Measurements from ENCODE around the gene CDC23.
A peak's percentile ranks its signal among the peaks of the same experiment; 100 is the strongest.
"Not testable (repeated sequence)": the region's sequence is repeated elsewhere in the genome, so short reads cannot be mapped to it uniquely, and the experiment has no call there.

CDC23 gene

DNA sequence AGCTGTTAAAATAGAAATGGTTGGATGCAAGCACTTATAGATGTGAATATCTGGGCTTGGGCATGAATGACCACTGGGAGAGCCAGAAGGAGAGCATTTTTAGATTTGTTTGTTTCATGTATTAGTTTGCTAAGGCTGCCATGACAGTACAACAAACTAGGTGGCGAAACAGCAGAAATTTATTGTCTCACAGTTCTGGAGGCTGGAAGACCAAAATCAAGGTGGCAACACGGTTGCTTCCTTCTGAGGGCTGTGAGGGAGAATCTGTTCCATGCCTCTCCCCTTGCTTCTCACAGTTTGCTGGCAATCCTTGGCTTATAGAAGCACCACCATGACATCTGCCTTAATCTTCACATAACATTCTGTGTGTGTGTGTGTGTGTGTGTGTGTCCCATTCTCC, 20.2 kb upstream of the CDC23 start:
- no peaks in the 10 kb centered on the region for H3K36me3 Mint-ChIP-seq (ENCODE audit: low read depth)
- H3K27ac Mint-ChIP-seq: no peak overlapping the region

DNA sequence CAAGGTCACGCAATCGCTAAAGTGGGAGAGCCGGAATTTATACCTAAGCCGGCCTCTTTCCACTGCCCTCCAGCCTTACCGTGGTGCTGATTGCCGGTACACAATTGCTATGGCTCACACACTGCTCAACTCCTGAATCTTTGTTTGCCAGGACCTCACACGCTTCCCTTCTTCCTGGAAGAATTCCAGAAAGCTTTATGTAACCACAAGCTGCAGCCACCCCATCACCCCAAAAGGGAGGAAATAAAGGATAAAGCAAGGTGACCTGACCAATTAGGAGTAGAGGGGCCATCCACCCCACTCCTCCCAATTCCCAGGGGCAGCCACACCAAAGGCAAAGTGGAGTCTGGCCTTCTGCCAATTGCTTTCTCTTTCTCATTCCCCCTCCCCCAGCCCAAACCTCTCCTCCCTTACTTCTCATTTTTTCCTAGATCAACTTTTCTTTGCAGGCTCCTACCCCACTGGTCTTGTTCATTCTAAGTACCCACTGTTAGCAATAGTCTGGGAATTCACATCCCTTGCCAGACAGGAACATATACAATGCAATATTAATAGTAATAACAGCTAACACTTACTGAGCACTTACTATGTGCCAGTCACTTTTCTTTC, 18.0 kb upstream of the CDC23 start:
- no peaks in the 10 kb centered on the region for H3K36me3 Mint-ChIP-seq (ENCODE audit: low read depth)
- no peaks in the 10 kb centered on the region for H3K9me3 Mint-ChIP-seq
- peaks cover 17% of the 10 kb centered on the region for H3K27me3 Mint-ChIP-seq
- H3K4me3 Mint-ChIP-seq: no peak overlapping the region
- no peak overlapping the region for H3K27ac Mint-ChIP-seq
- no peaks in the 10 kb centered on the region for H3K4me1 Mint-ChIP-seq (ENCODE audit: low read depth)

More for the DNA sequence above, 20.2 kb upstream of the CDC23 start:
- Mint-ChIP-seq H3K27me3 (peaks cover 21% of the 10 kb centered on the region), H3K9me3 (no peaks in the 10 kb centered on the region), H3K4me3 (no peak overlapping the region), H3K4me1 (ENCODE audit: low read depth) (no peaks in the 10 kb centered on the region)

DNA sequence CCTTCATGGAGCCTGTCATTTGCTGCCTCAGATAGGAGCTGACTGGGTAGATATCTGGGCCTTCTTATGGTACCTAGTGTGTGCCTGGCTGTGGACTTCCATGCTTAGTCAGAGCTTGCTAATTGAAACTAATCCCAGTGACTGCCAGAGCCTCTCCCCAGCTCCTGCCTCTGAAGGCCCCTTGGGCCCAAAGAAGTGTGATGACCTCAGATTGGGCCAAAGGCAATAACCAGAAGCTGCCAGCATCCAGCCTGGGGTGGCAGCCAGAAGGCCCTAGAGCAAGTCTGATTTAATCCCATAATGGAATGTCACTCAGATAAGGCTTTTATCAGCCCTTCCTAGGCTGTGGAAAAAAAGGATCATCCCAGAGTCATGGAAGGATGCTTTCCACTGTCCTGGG, 17.1 kb upstream of the CDC23 start:
- Mint-ChIP-seq H3K4me3 (no peak overlapping the region), H3K36me3 (ENCODE audit: low read depth) (no peaks in the 10 kb centered on the region), H3K27ac (no peak overlapping the region), H3K9me3 (no peaks in the 10 kb centered on the region), H3K4me1 (ENCODE audit: low read depth) (no peaks in the 10 kb centered on the region), H3K27me3 (peaks cover 17% of the 10 kb centered on the region)

DNA sequence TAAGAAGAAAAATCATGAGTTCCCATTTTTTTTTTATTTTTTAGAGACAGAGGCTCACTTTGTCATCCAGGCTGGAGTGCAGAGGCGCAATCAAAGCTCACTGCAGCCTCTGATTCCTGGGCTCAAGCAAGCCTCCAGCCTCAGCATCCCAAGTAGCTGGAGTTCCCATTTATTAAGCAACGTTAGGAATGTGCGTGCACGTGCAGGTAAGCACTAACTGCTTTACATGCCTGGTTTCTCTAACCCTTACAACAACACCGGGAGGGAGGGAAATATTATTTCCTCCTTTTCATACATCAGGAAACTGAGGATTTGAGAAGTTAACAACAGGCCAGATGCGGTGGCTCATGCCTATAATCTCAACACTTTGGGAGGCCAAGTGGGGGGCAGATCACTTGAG, 16.3 kb upstream of the CDC23 start:
- Mint-ChIP-seq H3K27ac (no peak overlapping the region), H3K9me3 (no peaks in the 10 kb centered on the region), H3K4me3 (no peak overlapping the region), H3K4me1 (ENCODE audit: low read depth) (no peaks in the 10 kb centered on the region), H3K36me3 (ENCODE audit: low read depth) (no peaks in the 10 kb centered on the region), H3K27me3 (peaks cover 12% of the 10 kb centered on the region)

DNA sequence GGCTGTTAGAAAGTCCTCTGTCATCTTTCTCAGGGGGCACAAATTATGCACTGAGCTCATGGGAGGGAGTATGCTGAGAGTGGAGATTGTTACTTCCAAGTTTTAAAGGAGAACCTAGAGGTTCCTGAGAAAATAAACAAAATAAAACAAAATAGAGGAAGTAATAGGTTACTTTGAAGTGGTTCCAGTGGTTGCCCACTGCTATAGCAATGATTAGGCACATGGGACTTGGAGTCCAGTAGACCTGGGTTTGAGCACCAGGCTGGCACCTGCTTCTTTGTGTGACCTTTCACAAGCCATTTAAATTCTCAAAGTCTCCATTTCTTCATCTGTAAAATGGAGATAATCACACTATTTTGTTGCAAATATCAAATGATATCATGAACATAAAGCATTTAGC, 13.8 kb upstream of the CDC23 start:
- H3K27ac Mint-ChIP-seq: no peak overlapping the region
- H3K27me3 Mint-ChIP-seq: peaks cover 20% of the 10 kb centered on the region
- H3K9me3 Mint-ChIP-seq: no peaks in the 10 kb centered on the region
- no peaks in the 10 kb centered on the region for H3K4me1 Mint-ChIP-seq (ENCODE audit: low read depth)
- no peaks in the 10 kb centered on the region for H3K36me3 Mint-ChIP-seq (ENCODE audit: low read depth)
- no peak overlapping the region for H3K4me3 Mint-ChIP-seq

DNA sequence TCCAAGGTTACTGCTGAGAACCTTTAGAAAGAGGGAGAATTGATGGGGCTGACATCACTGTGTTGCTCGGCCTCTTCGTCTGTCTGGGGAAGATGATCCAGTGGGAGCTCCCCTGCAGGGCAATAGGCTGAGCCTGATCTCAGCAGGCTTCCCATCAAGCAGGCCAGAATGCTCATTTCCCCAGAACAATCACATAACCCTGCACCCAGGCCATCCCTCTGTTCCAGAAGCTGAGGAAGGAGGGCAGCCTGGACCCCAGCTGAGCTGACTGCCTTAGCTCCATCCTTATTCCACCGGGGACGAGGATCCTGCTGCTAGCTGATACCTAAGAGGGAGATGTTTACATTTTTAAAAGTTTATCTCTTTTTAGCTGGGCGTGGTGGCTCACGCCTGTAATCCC, 11.6 kb upstream of the CDC23 start:
- Mint-ChIP-seq H3K36me3 (ENCODE audit: low read depth) (no peaks in the 10 kb centered on the region), H3K27me3 (peaks cover 8% of the 10 kb centered on the region), H3K4me3 (no peak overlapping the region), H3K9me3 (no peaks in the 10 kb centered on the region), H3K4me1 (ENCODE audit: low read depth) (no peaks in the 10 kb centered on the region), H3K27ac (no peak overlapping the region)

DNA sequence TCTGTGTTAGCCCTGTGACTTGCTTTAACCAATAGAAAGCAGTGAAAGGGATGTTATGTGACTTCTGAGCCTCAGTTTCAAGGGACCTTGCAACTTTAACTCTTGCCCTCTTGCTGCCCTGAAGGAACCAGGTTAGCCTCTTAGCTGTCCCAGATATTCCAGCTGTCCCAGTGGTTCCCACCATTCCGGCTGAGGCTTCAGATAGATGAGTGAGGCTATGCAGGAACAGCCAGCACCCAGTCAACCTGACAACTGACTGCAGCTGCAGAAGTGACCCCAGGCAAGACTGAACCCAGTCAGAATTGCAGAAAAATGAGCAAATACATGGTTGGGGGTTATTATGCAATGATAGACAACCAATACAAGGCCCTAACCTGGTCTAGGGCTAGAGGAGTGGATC, 10.4 kb upstream of the CDC23 start:
- no peak overlapping the region for H3K27ac Mint-ChIP-seq
- H3K9me3 Mint-ChIP-seq: no peaks in the 10 kb centered on the region
- H3K27me3 Mint-ChIP-seq: peaks cover 8% of the 10 kb centered on the region
- no peaks in the 10 kb centered on the region for H3K36me3 Mint-ChIP-seq (ENCODE audit: low read depth)
- no peaks in the 10 kb centered on the region for H3K4me1 Mint-ChIP-seq (ENCODE audit: low read depth)
- no peak overlapping the region for H3K4me3 Mint-ChIP-seq

DNA sequence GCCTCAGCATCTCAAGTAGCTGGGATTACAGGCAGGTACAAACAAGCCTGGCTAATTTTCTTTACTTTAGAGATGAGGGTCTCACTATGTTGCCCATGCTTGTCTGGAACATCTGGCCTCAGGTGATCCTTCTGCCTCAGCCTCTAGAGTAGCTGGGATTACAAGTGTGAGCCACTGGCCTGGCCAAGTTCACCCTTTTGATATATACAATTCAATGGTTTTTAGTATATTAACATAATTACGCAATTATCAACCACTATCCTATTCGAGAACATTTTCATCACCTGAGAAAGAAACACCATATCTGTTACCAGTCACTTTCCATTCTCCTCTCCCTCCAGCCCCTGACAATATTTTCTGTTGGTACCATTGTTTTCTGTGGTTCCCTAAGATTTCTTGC, 3.7 kb upstream of the CDC23 start:
- no peaks in the 10 kb centered on the region for H3K27me3 Mint-ChIP-seq
- peaks cover 9% of the 10 kb centered on the region for H3K36me3 Mint-ChIP-seq (ENCODE audit: low read depth)

DNA sequence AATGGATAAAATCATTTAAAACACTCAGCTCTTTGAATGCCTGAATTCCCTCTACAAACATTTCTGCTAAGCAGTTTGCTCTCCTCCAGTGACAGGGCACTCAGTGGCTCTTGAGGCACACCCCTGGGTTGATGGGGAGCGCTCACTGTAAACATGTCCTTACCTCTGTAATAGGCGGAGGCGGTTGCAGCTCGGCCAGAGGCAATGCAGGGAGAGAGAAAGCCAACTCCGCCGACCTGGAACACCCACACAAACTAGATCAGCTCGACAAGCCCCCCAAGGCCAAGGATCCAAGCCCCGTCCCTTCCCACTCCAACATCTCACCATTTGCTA, 329 bp downstream of the CDC23 start:
- Mint-ChIP-seq H3K4me3 (peak overlapping the region; percentile 99), H3K27me3 (no peaks in the 10 kb centered on the region), H3K27ac (peak overlapping the region; percentile 96), H3K4me1 (ENCODE audit: low read depth) (peaks cover 28% of the 10 kb centered on the region), H3K9me3 (no peaks in the 10 kb centered on the region), H3K36me3 (ENCODE audit: low read depth) (peaks cover 22% of the 10 kb centered on the region)

More for the DNA sequence above, 3.7 kb upstream of the CDC23 start:
- no peak overlapping the region for H3K4me3 Mint-ChIP-seq
- no peaks in the 10 kb centered on the region for H3K9me3 Mint-ChIP-seq
- no peak overlapping the region for H3K27ac Mint-ChIP-seq
- peaks cover 18% of the 10 kb centered on the region for H3K4me1 Mint-ChIP-seq (ENCODE audit: low read depth)

DNA sequence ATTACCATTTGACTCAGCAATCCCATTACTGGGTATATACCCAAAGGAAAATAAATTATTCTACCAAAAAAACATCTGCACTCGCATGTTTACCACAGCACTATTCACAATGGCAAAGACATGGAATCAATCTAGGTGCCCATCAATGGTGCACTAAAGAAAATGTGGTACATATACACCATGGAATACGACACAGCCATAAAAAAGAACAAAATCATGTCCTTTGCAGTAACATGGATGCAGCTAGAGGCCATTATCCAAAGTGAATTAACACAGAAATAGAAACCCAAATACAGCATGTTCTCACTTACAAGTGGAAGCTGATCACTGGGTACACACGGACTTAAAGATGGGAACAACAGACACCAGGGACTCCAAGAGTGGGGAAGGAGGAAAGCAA, 2.1 kb downstream of the CDC23 start:
- Mint-ChIP-seq H3K36me3 (ENCODE audit: low read depth) (peaks cover 27% of the 10 kb centered on the region), H3K27ac (no peak overlapping the region), H3K9me3 (no peaks in the 10 kb centered on the region), H3K4me1 (ENCODE audit: low read depth) (peaks cover 28% of the 10 kb centered on the region), H3K4me3 (peak overlapping the region; percentile 65), H3K27me3 (no peaks in the 10 kb centered on the region)

DNA sequence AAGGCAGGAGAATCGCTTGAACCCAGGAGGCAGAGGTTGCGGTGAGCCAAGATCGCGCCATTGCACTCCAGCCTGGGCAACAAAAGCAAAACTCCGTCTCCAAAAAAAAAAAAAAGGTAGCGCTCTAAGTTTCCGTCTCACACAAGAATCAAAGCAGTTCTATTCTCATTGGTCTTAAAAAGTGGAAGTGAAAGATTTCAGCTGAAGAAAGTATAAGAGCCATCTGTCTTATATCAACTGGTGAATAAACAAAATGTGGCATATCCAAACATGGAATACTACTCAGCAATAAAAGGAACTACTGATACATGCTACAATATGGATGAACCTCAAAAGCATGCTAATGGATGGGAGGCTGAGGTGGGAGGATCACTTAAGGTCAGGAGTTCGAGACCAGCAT, 19.3 kb downstream of the CDC23 start:
- H3K4me1 Mint-ChIP-seq (ENCODE audit: low read depth): not testable (repeated sequence)

DNA sequence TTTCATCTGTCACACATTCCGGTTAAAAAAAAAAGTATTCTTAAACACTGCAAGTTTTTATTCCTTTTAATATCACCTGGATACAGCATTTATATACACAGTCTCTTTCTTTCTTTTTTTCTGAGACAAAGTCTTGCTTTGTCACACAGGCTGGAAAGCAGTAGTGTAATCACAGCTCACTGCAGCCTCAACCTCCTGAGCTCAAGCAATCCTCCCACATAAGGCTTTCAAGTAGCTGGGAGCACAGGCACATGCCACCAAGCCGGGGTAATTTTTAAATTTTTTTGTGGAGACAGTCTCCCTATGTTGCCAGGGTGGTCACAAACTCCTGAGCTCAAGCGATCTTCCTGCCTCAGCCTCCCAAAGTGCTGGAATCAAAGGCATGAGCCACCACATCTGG, 20.3 kb downstream of the CDC23 start:
- no peak overlapping the region for H3K4me3 Mint-ChIP-seq
- no peaks in the 10 kb centered on the region for H3K9me3 Mint-ChIP-seq
- H3K36me3 Mint-ChIP-seq (ENCODE audit: low read depth): peaks cover 60% of the 10 kb centered on the region

More for the DNA sequence above, 19.3 kb downstream of the CDC23 start:
- not testable (repeated sequence) for H3K27ac Mint-ChIP-seq, H3K9me3 Mint-ChIP-seq, H3K4me3 Mint-ChIP-seq, H3K27me3 Mint-ChIP-seq
- H3K36me3 Mint-ChIP-seq (ENCODE audit: low read depth): peaks cover 57% of the 10 kb centered on the region

DNA sequence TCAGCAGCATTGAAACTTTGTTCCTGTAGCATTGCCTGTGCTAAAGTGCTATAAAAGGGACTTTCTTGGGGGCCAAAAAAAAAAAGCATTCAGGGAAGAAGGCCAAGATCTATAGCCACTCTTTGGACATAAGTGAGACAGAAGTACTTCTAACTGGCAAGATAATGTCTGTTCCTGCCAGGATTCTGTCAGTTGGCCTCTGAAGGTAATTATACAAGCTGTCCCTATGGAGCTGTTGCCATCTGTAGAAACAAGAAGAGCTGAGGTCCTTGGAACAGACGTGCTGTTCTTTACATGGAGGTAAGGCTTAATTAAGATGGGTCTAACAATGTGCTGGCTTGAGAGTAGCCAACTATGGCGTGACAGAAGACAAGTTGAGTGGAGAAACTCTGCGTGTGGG, 24.5 kb downstream of the CDC23 start:
- Mint-ChIP-seq H3K27me3 (no peaks in the 10 kb centered on the region), H3K9me3 (no peaks in the 10 kb centered on the region), H3K4me3 (no peak overlapping the region), H3K27ac (no peak overlapping the region), H3K36me3 (ENCODE audit: low read depth) (peaks cover 78% of the 10 kb centered on the region), H3K4me1 (ENCODE audit: low read depth) (no peaks in the 10 kb centered on the region)

More for the DNA sequence above, 20.3 kb downstream of the CDC23 start:
- Mint-ChIP-seq H3K27ac (no peak overlapping the region), H3K27me3 (no peaks in the 10 kb centered on the region), H3K4me1 (ENCODE audit: low read depth) (no peaks in the 10 kb centered on the region)

DNA sequence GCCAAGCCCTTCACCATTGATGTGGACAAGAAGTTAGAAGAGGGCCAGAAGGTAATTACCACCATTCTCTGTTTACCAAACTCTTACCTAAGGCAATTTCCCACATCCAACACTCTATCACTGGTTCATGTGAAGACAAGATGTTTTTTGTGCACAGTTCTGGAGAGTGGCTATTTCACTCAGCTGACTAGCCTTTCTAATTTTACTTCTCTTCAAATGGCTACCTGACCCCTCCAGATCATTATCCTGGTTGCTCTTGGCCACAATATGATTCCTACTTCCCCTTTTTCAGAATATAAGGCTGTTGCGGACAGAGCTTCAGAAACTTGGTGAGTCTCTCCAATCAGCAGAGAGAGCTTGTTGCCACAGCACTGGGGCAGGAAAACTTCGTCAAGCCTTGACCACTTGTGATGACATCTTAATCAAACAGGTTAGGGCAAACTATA, 27.1 kb downstream of the CDC23 start:
- Mint-ChIP-seq H3K27ac (no peak overlapping the region), H3K4me3 (no peak overlapping the region), H3K4me1 (ENCODE audit: low read depth) (peaks cover under 1% of the 10 kb centered on the region), H3K27me3 (no peaks in the 10 kb centered on the region), H3K9me3 (no peaks in the 10 kb centered on the region), H3K36me3 (ENCODE audit: low read depth) (peaks cover 69% of the 10 kb centered on the region)

DNA sequence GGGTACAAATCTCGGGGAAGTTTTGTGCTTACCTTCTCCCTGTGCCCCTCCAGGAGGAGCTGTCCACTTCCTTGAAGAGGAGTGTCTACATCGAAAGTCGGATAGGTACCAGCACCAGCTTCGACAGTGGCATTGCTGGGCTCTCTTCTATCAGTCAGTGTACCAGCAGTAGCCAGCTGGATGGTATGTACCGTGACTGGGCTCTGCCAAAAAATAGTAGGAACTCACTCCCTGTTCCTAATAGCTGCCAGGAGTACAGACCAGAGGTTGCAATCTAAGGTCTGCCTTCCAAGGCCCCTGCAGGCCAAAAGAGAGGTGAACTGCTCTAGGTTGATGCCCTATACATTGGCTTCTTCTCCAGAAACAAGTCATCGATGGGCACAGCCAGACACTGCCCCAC, 30.3 kb downstream of the CDC23 start:
- H3K27me3 Mint-ChIP-seq: no peaks in the 10 kb centered on the region
- H3K4me3 Mint-ChIP-seq: no peak overlapping the region
- H3K9me3 Mint-ChIP-seq: no peaks in the 10 kb centered on the region
- H3K4me1 Mint-ChIP-seq (ENCODE audit: low read depth): peaks cover 13% of the 10 kb centered on the region
- peaks cover 45% of the 10 kb centered on the region for H3K36me3 Mint-ChIP-seq (ENCODE audit: low read depth)
- no peak overlapping the region for H3K27ac Mint-ChIP-seq

DNA sequence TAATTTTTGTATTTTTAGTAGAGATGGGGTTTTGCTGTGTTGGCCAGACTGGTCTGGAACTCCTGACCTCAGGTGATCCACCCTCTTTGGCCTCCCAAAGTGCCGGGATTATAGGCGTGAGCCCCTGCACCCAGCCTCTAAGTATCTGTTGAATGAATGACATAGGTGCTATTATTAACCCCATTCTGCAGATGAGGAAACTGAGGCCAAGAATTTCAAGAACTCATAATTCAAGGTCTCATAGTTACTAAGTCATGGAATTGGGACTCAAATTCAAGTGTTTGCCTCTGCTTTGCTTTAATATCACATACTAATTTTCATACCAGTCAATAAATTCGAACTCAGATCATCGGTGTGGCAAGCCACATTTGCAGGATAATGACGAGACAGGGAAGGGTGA, 32.3 kb downstream of the CDC23 start:
- Mint-ChIP-seq H3K4me1 (ENCODE audit: low read depth) (peaks cover 16% of the 10 kb centered on the region), H3K27ac (no peak overlapping the region), H3K4me3 (no peak overlapping the region), H3K36me3 (ENCODE audit: low read depth) (peaks cover 32% of the 10 kb centered on the region), H3K27me3 (no peaks in the 10 kb centered on the region), H3K9me3 (no peaks in the 10 kb centered on the region)
